ENCODE measurements around the gene NTF3.

- TF ChIP-seq CTCF (IDR thresholded peaks at IDR 0.05 in 4 of 5, conservative IDR thresholded peaks at IDR 0.05 in 1 of 5) (no peak), POLR2A (IDR thresholded peaks at IDR 0.05) (no peak)
Measured at GRCh38 chr12:5514016-5514415, 82.1 kb downstream of the NTF3 start.

Measured in gastrocnemius medialis (tissue), 4 donors.